Endodermal cell (in vitro differentiated cells): Measurements from ENCODE around the gene ERAL1. TPM values are rescaled to one million over a fixed set of nuclear protein-coding genes. Genes with fewer than 3 reads are reported as not detected.

Experiments
- DNase-seq: peaks from one replicate; pipeline ENCODE4 v3.0.0-alpha.2; 2017
- H3K27ac ChIP-seq: 2 replicates; pipeline ENCODE4 v1.5.1; 2013; ENCODE audit warnings: mild to moderate bottlenecking, low read depth, low read length, moderate library complexity
- H3K27me3 ChIP-seq: 2 replicates; pipeline ENCODE4 v1.6.1; 2013; ENCODE audit warnings: mild to moderate bottlenecking, low read length, moderate library complexity; ENCODE audit not compliant: insufficient read depth, control insufficient read depth, poor library complexity, severe bottlenecking
- H3K36me3 ChIP-seq: 2 replicates; pipeline ENCODE4 v1.7.0; 2013; ENCODE audit warnings: mild to moderate bottlenecking, low read length, moderate library complexity; ENCODE audit not compliant: control insufficient read depth, insufficient read depth
- H3K4me1 ChIP-seq: one replicate; pipeline ENCODE4 v1.7.0; 2013; ENCODE audit warnings: low read length; ENCODE audit not compliant: control insufficient read depth, insufficient read depth
- H3K4me3 ChIP-seq: 2 replicates; pipeline ENCODE4 v1.5.1; 2013; ENCODE audit warnings: mild to moderate bottlenecking, low read length, moderate library complexity
- H3K9ac ChIP-seq: 2 replicates; pipeline ENCODE4 v1.6.1; 2013; ENCODE audit warnings: mild to moderate bottlenecking, low read length, moderate library complexity; ENCODE audit not compliant: poor library complexity, severe bottlenecking; ENCODE audit errors: extremely low read depth
- H3K9me3 ChIP-seq: 2 replicates; pipeline ENCODE4 v1.6.1; 2013; ENCODE audit warnings: mild to moderate bottlenecking, low read length, moderate library complexity; ENCODE audit not compliant: control insufficient read depth
- H3K27ac Mint-ChIP-seq: 2 replicates; pipeline ENCODE4 v1.8.0; 2020; ENCODE audit warnings: mixed read lengths
- H3K27me3 Mint-ChIP-seq: 2 replicates; pipeline ENCODE4 v1.8.0; 2021; ENCODE audit warnings: mild to moderate bottlenecking, mixed read lengths; ENCODE audit not compliant: insufficient read depth
- H3K36me3 Mint-ChIP-seq: 2 replicates; pipeline ENCODE4 v1.8.0; 2020; ENCODE audit warnings: low read depth, mixed read lengths
- H3K4me1 Mint-ChIP-seq: 2 replicates; pipeline ENCODE4 v1.8.0; 2020; ENCODE audit warnings: mixed read lengths
- H3K4me3 Mint-ChIP-seq: 2 replicates; pipeline ENCODE4 v1.8.0; 2020; ENCODE audit warnings: mild to moderate bottlenecking, moderate library complexity, mixed read lengths
- H3K9me3 Mint-ChIP-seq: 2 replicates; pipeline ENCODE4 v1.8.0; 2020; ENCODE audit warnings: mild to moderate bottlenecking, mixed read lengths
- CTCF ChIP-seq: fragments of 200-600 bp; sonication (generic); conservative IDR thresholded peaks from 2 replicates; pipeline ENCODE4 v1.5.0; 2021; ENCODE audit warnings: antibody characterized with exemption, mild to moderate bottlenecking
- WGBS, 2 experiments: methylation state at CpG; one replicate each; pipeline versions ENCODE4 v1.1.5 to v1.1.7; 2013; ENCODE audit warnings: missing lambda C conversion rate in 2 of 2, mixed read lengths in 1 of 2; ENCODE audit not compliant: insufficient coverage in 1 of 2, insufficient read length in 1 of 2; 5-methylcytosine and 5-hydroxymethylcytosine counted together
- total RNA-seq, 2 donors: library from RNA; stranded (reverse); fragmentation: NEBNext Ultra II Directional in 1 of 2; extraction: Animal tissue kit (Norgen Biotek cat#: 25700) in 1 of 2; gene quantifications; 2 replicates in 1 of 2; 3 replicates in 1 of 2; pipeline ENCODE4 v1.2.1, GENCODE V29; 2021

The ERAL1 gene
- total RNA-seq, 2 donors from 2014 or later, result 54.2 to 60.9 TPM

DNA sequence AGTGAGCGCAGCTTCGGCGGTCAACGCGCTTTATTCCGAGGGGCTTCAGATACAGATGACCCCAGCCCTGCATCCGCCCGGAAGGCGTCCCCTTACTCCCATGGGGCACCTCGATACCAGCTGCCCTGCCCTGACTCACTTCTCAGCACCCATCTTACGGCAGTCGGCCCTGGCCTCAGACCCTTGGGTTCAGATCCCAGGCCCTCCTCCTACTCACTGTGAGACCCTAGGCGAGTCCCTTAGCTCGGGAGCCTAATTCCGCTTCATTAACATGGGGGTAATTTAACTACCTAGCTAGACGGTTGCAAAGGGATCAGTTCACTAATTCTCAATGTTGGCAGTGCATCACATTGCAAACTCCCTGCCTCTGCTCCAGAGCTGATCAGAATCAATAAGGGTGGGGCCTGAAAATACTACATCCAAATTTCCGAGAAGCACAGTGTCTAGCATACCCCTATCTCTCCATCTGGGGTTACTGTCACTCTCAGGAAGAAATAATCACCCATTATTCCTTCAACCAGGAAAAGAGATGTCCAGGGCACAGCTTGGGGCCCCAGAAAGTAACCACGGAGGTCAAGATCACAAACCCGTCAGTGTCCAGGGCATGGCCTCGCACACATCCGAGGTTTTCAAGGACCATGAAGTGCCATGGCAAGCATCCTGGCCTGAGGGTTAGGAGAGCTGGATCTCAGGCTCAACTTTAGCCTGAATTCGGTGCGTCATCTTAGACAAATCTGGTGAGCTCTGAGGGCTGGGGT lies 43.1 kb downstream of the ERAL1 start:
- no peaks in the 10 kb centered on the region for H3K27me3 Mint-ChIP-seq
- TF ChIP-seq CTCF, result no peak
- Histone ChIP-seq H3K9ac (no peak overlapping the region), H3K27me3 (no peaks in the 10 kb centered on the region), H3K4me1 (no peaks in the 10 kb centered on the region), H3K27ac (no peak overlapping the region), H3K36me3 (peaks cover 32% of the 10 kb centered on the region), H3K9me3 (no peaks in the 10 kb centered on the region), H3K4me3 (peak overlapping the region; percentile 87)
- peaks cover 21% of the 10 kb centered on the region for H3K36me3 Mint-ChIP-seq
- DNase-seq, result peak; percentile 45
- H3K4me3 Mint-ChIP-seq, result peak overlapping the region; percentile 90
- peak overlapping the region; percentile 87 for H3K27ac Mint-ChIP-seq
- 42 to 56% methylated on average over 17 to 23 of the region's 23 CpGs for WGBS, 2 experiments
- H3K9me3 Mint-ChIP-seq, result no peaks in the 10 kb centered on the region
- peaks cover 19% of the 10 kb centered on the region for H3K4me1 Mint-ChIP-seq

DNA sequence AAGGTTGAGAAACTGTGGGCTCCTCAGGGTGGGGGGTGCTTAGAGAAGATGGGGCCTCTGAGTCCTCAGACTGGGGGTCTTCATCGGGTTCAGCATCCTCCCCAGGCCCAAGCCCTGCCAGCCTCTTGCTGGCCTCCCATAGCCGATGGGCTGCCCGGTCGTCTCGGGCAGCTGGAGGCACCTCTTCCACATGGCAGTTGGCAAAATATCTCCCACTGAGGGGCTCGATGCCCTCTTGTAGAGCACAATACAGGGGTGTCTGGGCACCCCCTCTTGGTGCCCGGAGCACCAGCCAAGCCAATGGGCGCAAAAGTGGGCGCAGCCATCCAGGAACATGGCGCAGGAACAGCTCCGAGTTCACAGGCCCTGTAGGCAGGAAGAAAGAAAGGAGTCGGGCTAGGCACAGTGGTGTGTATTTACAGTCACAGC lies 43.7 kb downstream of the ERAL1 start:
- WGBS, 2 experiments, result 86 to 90% methylated on average over 4 to 12 of the region's 12 CpGs
- peaks cover 26% of the 10 kb centered on the region for H3K36me3 ChIP-seq
- H3K27me3 ChIP-seq, result no peaks in the 10 kb centered on the region
- Mint-ChIP-seq H3K36me3 (peaks cover 18% of the 10 kb centered on the region), H3K27me3 (no peaks in the 10 kb centered on the region), H3K4me3 (no peak overlapping the region), H3K4me1 (peaks cover 19% of the 10 kb centered on the region), H3K9me3 (no peaks in the 10 kb centered on the region), H3K27ac (no peak overlapping the region)
- no peaks in the 10 kb centered on the region for H3K9me3 ChIP-seq
- DNase-seq, result peak; percentile 55
- H3K27ac ChIP-seq, result no peak overlapping the region
- no peak for TF ChIP-seq CTCF
- no peaks in the 10 kb centered on the region for H3K4me1 ChIP-seq
- H3K4me3 ChIP-seq, result no peak overlapping the region
- H3K9ac ChIP-seq, result no peak overlapping the region

GRCh38 chr17:28899212-28899815 lies 44.5 kb downstream of the ERAL1 start:
- peaks cover 20% of the 10 kb centered on the region for H3K36me3 ChIP-seq
- no peaks in the 10 kb centered on the region for H3K4me1 ChIP-seq
- H3K4me1 Mint-ChIP-seq, result peaks cover 19% of the 10 kb centered on the region
- no peaks in the 10 kb centered on the region for H3K9me3 ChIP-seq
- no peak overlapping the region for H3K27ac Mint-ChIP-seq
- H3K36me3 Mint-ChIP-seq, result peaks cover 18% of the 10 kb centered on the region
- H3K4me3 ChIP-seq, result no peak overlapping the region
- no peaks in the 10 kb centered on the region for H3K27me3 Mint-ChIP-seq
- no peaks in the 10 kb centered on the region for H3K27me3 ChIP-seq
- peak; percentile 36 for DNase-seq
- H3K9me3 Mint-ChIP-seq, result no peaks in the 10 kb centered on the region
- WGBS, 2 experiments, result 97 to 100% methylated on average over 4 to 5 of the region's 5 CpGs
- no peak overlapping the region for H3K9ac ChIP-seq
- no peak for TF ChIP-seq CTCF
- H3K27ac ChIP-seq, result no peak overlapping the region
- H3K4me3 Mint-ChIP-seq, result peak overlapping the region; percentile 24
